MCF 10A (cell line): Measurements from ENCODE around the gene GMCL2. TPM values are rescaled to one million over a fixed set of nuclear protein-coding genes. Genes with fewer than 3 reads are reported as not detected.

Experiments
- BruUV-seq: library from RNA; stranded (reverse); fragments of 400-500 nt; replicated peaks from 2 replicates; lab custom pipeline; 2021; lab: Mats Ljungman, UMichigan
- CTCF ChIA-PET: fragments of 300-600 bp; sonication (Branson Sonifier 250); formaldehyde crosslinking; extraction: SDS; loops from one replicate; lab custom pipeline; 2021; ENCODE audit warnings: antibody characterized with exemption, inconsistent platforms; lab: Yijun Ruan, JAX
- POLR2A ChIA-PET: fragments of 300-600, 350-650 bp; sonication (Branson Sonifier 250); formaldehyde crosslinking; extraction: SDS; loops from one replicate; lab custom pipeline; 2020; ENCODE audit warnings: antibody characterized with exemption, inconsistent platforms; lab: Yijun Ruan, JAX
- DNase-seq: peaks from one replicate; pipeline ENCODE4 v3.0.0-alpha.2; 2018; ENCODE audit not compliant: unreplicated experiment
- H3K27ac Mint-ChIP-seq: one replicate; pipeline ENCODE4 v1.8.0; 2022; ENCODE audit warnings: mild to moderate bottlenecking, low read depth, mixed read lengths; ENCODE audit not compliant: unreplicated experiment
- H3K27me3 Mint-ChIP-seq: one replicate; pipeline ENCODE4 v1.8.0; 2022; ENCODE audit warnings: mixed read lengths; ENCODE audit not compliant: insufficient read depth, unreplicated experiment
- H3K36me3 Mint-ChIP-seq: one replicate; pipeline ENCODE4 v1.8.0; 2022; ENCODE audit warnings: mild to moderate bottlenecking, moderate library complexity, mixed read lengths; ENCODE audit not compliant: insufficient read depth, unreplicated experiment
- H3K4me1 Mint-ChIP-seq: one replicate; pipeline ENCODE4 v1.8.0; 2022; ENCODE audit warnings: mixed read lengths; ENCODE audit not compliant: insufficient read depth, unreplicated experiment
- H3K4me3 Mint-ChIP-seq: one replicate; pipeline ENCODE4 v1.8.0; 2022; ENCODE audit warnings: mild to moderate bottlenecking, moderate library complexity, mixed read lengths; ENCODE audit not compliant: unreplicated experiment
- H3K9me3 Mint-ChIP-seq: one replicate; pipeline ENCODE4 v1.8.0; 2022; ENCODE audit warnings: mixed read lengths; ENCODE audit not compliant: unreplicated experiment
- intact Hi-C: fragments of 100-400 bp; cut with micrococcal nuclease; formaldehyde crosslinking; loops from 2 replicates; pipeline ENCODE4 v1.14.1; 2022
- total RNA-seq: library from RNA; stranded (reverse); gene quantifications from 2 replicates; pipeline ENCODE4 v1.2.3, GENCODE V29; 2022
- TF ChIP-seq, protein P1 (sequence below): fragments of 200-600 bp; IDR thresholded peaks from one replicate; pipeline ENCODE4 v1.8.0; 2022; ENCODE audit warnings: antibody characterized with exemption, mild to moderate bottlenecking; ENCODE audit not compliant: unreplicated experiment

GMCL2 gene
- total RNA-seq, 1 experiment from 2014 or later, result not detected

DNA sequence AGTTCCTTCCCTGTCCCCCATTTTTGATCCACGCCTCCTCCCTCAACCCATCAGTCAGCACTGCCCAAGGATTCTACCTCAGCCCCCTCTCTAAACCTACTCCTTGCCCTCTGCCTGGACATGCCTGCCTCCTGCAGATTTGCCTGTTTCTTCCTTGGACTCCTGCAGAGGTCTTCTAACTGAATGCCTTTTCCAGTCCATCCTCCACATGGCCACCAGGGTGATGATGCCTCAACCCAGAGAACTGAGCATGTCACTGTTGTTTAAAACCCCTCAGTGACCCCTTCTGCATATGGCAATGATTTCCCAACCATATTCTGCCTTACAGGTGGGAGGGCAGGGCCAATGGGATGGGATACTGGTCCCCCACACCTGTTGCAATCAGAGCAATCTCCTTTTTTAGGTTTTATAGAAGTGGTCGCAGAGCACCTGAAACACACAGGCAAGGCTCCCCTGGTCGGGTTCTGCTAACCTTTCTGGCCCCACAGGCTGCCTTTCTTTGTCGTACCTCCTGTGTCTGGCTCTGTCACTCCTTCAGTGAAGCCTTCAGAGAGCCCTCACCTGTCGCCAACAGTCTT lies 36.1 kb upstream of the GMCL2 start:
- TF ChIP-seq, protein P1, sequence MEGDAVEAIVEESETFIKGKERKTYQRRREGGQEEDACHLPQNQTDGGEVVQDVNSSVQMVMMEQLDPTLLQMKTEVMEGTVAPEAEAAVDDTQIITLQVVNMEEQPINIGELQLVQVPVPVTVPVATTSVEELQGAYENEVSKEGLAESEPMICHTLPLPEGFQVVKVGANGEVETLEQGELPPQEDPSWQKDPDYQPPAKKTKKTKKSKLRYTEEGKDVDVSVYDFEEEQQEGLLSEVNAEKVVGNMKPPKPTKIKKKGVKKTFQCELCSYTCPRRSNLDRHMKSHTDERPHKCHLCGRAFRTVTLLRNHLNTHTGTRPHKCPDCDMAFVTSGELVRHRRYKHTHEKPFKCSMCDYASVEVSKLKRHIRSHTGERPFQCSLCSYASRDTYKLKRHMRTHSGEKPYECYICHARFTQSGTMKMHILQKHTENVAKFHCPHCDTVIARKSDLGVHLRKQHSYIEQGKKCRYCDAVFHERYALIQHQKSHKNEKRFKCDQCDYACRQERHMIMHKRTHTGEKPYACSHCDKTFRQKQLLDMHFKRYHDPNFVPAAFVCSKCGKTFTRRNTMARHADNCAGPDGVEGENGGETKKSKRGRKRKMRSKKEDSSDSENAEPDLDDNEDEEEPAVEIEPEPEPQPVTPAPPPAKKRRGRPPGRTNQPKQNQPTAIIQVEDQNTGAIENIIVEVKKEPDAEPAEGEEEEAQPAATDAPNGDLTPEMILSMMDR, result no peak
- H3K27ac Mint-ChIP-seq, result peak overlapping the region; percentile 21
- H3K27me3 Mint-ChIP-seq, result no peaks in the 10 kb centered on the region
- ChIA-PET POLR2A (interaction anchor here (0.6 kb wide), 1 partner anchor 71 kb away, joined by 4 read pairs; no protein-coding TSS in a partner anchor), CTCF (no interaction called here)
- intact Hi-C loops, result no loop called here
- H3K9me3 Mint-ChIP-seq, result peaks cover 11% of the 10 kb centered on the region
- DNase-seq, result no peak
- BruUV-seq, result no TSS peak
- peaks cover 42% of the 10 kb centered on the region for H3K36me3 Mint-ChIP-seq
- H3K4me1 Mint-ChIP-seq, result peaks cover 34% of the 10 kb centered on the region
- H3K4me3 Mint-ChIP-seq, result no peak overlapping the region

GRCh38 chr5:178222292-178222691 lies 35.1 kb upstream of the GMCL2 start:
- ChIA-PET POLR2A (interaction anchor here (0.8 to 1.8 kb wide), 3 partner anchors 10 to 18 kb away, joined by 3 to 8 read pairs (median 4); partner anchors contain the start of genes HNRNPAB and PHYKPL), CTCF (no interaction called here)
- peaks cover 3% of the 10 kb centered on the region for H3K9me3 Mint-ChIP-seq
- no peak overlapping the region for H3K4me3 Mint-ChIP-seq
- H3K27me3 Mint-ChIP-seq, result no peaks in the 10 kb centered on the region
- no TSS peak for BruUV-seq
- peaks cover 38% of the 10 kb centered on the region for H3K36me3 Mint-ChIP-seq
- H3K4me1 Mint-ChIP-seq, result peaks cover 24% of the 10 kb centered on the region
- TF ChIP-seq, protein P1, result no peak
- intact Hi-C loops, result no loop called here
- H3K27ac Mint-ChIP-seq, result peak overlapping the region; percentile 8
- no peak for DNase-seq

- intact Hi-C loops, result no loop called here
- no peaks in the 10 kb centered on the region for H3K27me3 Mint-ChIP-seq
- H3K36me3 Mint-ChIP-seq, result peaks cover 38% of the 10 kb centered on the region
- H3K4me3 Mint-ChIP-seq, result no peak overlapping the region
- no peaks in the 10 kb centered on the region for H3K9me3 Mint-ChIP-seq
- ChIA-PET POLR2A (interaction anchor here (0.8 to 1.8 kb wide), 4 partner anchors 8 to 17 kb away, joined by 3 to 8 read pairs (median 4); partner anchors contain the start of genes HNRNPAB and PHYKPL), CTCF (no interaction called here)
- TF ChIP-seq, protein P1, result no peak
- peak overlapping the region; percentile 8 for H3K27ac Mint-ChIP-seq
- no TSS peak for BruUV-seq
- peaks cover 21% of the 10 kb centered on the region for H3K4me1 Mint-ChIP-seq
- DNase-seq, result no peak
These were observed 34.7 kb upstream of the GMCL2 start for GRCh38 chr5:178221853-178222252.

- TF ChIP-seq, protein P1, result no peak
- Mint-ChIP-seq H3K27ac (peak overlapping the region; percentile 8), H3K4me1 (peaks cover 21% of the 10 kb centered on the region), H3K9me3 (no peaks in the 10 kb centered on the region), H3K27me3 (no peaks in the 10 kb centered on the region), H3K4me3 (no peak overlapping the region), H3K36me3 (peaks cover 41% of the 10 kb centered on the region)
- ChIA-PET CTCF (no interaction called here), POLR2A (interaction anchor here (0.8 to 1.8 kb wide), 4 partner anchors 8 to 17 kb away, joined by 3 to 8 read pairs (median 4); partner anchors contain the start of genes HNRNPAB and PHYKPL)
- no TSS peak for BruUV-seq
- intact Hi-C loops, result no loop called here
- no peak for DNase-seq
These were observed 34.1 kb upstream of the GMCL2 start for GRCh38 chr5:178221282-178221681.
